Gastrocnemius medialis (tissue), 4 donors: Measurements from ENCODE around the gene ESYT2.

Source experiments
- CTCF ChIP-seq, 5 experiments: fragments of 450-650 bp in 3 of 5; fragments of 200-600 bp in 2 of 5; sonication (generic) in 2 of 5; IDR thresholded peaks in 4 of 5; conservative IDR thresholded peaks in 1 of 5; 1 replicate in 4 of 5; 2 replicates in 1 of 5; pipeline ENCODE4 v1.5.1; 2016 to 2019; ENCODE audit warnings: antibody characterized with exemption in 5 of 5, mild to moderate bottlenecking in 3 of 5, moderate library complexity in 3 of 5
- POLR2A ChIP-seq, 2 donors: fragments of 450-650 bp; IDR thresholded peaks; one replicate each; pipeline ENCODE4 v1.6.1; 2017; ENCODE audit warnings: antibody characterized with exemption in 2 of 2, mild to moderate bottlenecking in 2 of 2, moderate library complexity in 2 of 2

- TF ChIP-seq CTCF (IDR thresholded peaks at IDR 0.05 in 4 of 5, conservative IDR thresholded peaks at IDR 0.05 in 1 of 5) (no peak), POLR2A (IDR thresholded peaks at IDR 0.05) (no peak)
These were observed 39.5 kb downstream of the ESYT2 start for GRCh38 chr7:158789842-158790241.
